NCI-H146 treated with DMSO at 0.1 percent for 48 hours (cell line): ENCODE results near the gene TMEM218.

Experiments
- DNase-seq: peaks from one replicate; lab custom pipeline; 2025; ENCODE audit not compliant: unreplicated experiment; lab: John Stamatoyannopoulos, UW

Gene TMEM218

DNA sequence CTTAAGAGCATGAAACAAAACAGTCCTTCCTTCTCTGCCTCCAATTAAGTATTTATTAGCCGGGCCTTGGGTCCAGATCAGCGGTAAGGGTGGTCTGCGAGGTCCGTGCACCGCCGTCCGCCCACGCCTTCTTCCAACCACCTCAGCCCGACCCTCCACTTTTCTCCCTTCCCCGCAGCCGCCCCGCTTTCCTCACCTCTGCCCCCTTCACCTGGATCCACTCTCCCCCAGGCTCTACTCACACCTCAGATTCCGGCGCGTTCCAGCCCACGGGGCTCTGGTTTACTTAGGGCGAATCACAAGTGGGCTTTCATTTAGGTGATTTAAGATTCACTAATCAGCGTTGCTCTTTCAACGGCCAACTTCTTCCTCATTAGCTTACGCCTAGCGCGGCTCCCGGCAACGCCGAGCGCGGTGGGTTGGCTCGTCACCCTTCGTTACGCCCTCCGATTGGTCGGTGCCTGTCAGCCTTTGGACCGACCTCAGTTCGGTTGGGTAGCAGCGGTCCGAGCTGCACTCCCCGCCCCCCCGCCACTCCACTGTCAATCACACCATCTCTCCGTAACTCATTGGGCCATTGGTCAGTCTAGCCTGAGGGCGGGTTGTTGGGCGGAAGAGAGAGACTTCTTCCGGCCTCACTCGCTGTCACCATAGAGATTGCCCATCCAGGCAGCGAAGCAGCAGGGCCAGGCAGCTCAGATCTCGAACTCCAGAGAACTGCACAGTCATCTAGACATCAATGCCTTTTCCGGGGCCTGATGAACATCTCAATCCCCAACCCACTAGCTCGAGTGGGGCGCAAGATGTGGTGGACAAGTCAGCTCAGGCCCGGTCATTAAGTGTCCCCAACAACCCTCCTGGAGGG, at the start of gene TMEM218:
TSS of gene TMEM218 (minus strand) at position 284 of the 865 bp plus-strand sequence. CDS start 9,385 bp downstream, outside the sequence.
- peak; percentile 92 for DNase-seq

GRCh38 chr11:125157953-125158680, 46.7 kb upstream of the TMEM218 start:
- no peak for DNase-seq

DNA sequence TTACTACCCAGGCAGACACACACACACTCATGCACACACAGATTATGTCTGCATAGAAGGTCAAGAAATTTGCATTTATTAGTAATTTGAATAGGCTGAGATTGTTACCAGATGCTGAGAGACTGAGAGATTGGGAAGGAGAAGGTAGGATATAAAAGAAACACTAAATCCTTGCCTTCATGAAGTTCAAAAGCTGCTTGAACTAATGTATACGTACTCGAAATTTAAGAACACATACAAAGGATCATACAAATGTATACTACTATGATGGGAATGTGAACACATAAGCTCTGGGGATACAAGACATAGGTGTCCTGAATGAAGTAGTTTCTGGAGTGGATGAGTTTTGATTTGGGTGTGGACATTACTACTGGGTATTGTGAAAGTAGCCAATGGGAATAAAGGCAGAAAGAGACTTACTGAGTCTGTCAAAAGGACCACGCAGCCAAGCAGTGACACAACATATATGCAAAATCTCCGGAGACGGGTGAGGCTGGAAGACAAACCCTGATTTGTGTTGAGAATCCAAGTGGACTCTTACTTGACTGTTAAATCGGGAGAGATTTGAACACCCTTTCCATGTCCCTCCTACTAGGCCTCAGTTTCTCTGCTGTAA, 45.8 kb upstream of the TMEM218 start:
- no peak for DNase-seq

DNA sequence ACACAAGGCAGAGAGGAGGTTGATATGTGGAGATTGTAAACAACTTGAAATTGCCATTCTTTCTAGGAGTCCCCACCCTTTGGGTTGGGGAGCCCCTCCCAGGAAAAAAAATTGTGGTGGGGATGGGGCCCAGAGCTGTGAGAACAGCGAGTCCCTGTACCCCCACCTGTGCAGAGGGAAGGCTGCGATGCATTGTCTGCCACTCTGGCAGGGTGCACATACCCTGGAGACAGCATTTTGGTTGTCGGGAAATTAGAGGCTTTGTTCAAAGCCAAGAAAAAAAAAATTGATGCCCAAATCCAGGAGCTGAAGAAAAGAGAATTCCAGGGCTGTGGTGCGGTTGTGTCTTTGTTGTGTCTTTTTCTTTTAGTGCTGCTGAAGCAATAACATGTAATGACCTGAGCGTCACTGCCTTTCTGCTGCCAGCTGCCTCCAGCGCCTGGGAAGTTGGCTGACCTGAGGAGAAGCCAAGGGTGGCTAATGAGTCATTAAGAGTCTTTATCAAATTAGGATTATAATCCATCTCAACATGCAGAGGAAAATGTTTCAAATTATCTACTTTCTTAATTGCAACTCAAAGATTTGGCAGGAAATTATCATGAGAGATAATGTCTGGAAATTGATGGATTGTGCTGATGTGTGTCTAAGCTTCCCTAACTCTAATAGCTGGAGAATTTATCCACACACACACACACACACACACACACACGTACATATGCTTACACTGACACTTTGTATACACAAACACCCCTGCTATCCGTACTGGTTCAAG, 45.1 kb upstream of the TMEM218 start:
- DNase-seq: no peak

- DNase-seq: no peak
Observed at GRCh38 chr11:125155767-125156166, 44.3 kb upstream of the TMEM218 start.

DNA sequence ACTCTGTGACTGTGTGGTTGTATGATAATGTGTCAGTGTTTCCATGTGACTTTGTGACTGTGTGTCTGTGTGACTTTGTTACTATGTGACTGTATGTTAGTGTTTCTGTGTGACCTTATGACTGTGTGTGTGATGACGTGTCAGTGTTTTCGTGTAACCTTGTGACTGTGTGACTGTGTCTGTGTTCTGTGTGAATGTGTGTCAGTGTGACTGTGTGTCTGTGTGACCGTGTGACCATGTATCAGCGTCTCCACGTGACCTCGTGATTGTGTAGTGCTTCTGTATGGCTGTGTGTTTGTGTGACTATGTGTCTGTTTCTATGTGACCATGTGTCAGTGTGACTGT, 43.6 kb upstream of the TMEM218 start:
- no peak for DNase-seq

DNA sequence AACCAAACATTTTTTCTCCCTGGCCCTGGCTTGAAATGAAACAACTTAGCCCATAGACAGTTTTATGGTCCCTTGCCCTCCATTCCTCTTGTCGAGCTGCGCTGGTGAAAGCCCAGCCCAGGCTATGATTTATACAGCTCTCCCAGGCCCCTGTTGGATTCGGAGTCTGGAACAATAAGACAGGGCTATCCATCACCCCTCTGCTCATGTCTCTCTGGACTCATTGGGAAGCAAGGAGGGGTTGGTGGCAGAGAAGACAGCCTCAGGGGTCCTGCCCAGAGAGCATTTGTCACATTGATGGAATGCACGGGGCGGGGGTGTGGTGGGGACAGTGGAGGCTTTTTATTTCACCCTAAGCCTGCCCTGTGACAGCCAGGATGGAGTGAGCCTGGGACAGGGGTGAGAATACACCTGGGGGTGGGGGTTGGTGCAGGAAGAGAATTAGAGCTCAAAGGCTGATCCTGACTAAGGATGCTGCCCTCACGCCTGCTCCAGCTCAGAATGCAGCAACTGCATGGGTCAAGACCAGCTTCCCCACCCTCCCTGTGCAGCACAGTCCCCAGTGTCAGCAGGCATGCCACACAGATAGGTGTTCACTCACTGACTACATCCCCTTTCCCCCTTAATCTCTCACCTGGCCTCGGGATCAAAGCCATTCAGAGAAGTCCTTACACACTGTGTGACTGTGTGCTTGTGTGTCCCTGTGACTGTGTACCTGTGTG, 43.1 kb upstream of the TMEM218 start:
- DNase-seq: no peak

DNA sequence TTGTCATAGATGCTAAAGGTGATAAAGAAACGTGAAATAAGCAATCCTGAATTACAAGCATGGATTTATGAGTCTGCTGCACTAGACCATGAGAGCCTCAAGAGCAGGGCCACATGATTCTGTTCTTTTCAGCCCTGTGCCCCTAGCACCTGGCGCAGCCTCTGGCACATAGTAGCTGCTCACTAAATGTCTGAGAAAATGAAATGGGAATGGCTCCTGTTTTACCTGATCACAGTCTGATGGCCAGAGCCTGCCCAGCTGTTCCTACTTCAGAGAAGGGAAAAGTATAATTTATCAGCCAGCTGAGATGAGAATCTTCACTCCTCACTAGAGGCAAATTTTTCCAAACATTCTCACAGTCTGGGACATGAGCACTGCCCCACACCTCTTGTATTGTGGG, 42.4 kb upstream of the TMEM218 start:
- no peak for DNase-seq

GRCh38 chr11:125148743-125149142, 37.3 kb upstream of the TMEM218 start:
- no peak for DNase-seq

DNA sequence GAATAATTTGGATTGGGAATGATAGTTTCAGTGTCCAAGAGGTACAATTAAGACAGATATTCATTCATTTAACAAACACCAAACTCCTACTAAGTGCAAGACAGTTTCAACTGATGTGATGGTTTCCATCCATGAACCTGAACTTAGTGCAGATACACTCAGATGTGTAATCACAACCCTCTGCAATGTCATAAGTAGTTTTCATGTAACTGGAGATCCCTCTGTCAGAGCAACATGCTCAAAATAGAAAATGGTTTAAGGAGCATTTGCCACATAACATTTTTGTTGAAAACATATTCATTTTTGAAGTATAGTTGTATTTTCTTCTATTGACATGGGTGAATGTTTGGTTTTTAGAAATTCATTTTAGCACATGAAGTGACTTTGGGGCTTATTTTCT, 36.6 kb upstream of the TMEM218 start:
- no peak for DNase-seq

DNA sequence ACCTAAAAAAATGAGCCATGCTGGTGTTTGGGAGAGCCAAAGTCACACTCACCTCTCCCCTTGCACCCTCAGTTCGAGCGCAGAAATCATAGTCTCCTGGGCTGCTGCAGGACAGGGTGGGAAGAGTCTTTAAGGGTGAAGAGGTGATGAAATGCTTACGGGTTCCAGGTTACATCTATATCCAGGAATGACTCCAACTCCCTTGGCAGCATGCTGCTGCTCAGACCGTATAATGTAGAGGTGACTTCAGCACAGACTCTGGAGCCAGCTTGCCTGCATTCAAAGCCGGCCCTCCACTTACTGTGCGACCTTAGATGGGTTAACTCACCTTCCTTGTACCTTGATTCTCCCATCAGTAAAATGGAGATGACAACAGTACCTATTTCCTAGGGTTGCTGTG, 35.9 kb upstream of the TMEM218 start:
- no peak for DNase-seq

DNA sequence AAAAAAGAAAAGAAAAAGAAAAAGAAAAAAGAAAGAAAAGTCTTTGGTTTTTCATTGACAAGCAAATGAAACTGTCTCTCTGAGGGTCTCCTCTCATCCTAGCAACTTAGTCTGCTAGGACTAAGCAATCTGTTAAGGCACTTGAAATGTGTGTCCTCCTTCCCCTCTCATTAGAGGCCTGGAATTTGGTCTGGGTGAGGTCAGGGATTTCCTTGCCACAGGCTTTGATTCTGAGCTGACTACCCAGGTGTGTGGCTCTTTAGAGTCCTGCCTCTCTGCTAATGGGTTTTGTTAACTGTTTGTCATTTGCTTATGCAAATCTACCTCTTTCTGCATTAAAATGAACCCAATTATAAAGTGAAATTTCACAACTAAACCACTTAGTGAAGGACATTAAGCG, 34.8 kb upstream of the TMEM218 start:
- no peak for DNase-seq

GRCh38 chr11:125141686-125142535, 30.5 kb upstream of the TMEM218 start:
- no peak for DNase-seq

DNA sequence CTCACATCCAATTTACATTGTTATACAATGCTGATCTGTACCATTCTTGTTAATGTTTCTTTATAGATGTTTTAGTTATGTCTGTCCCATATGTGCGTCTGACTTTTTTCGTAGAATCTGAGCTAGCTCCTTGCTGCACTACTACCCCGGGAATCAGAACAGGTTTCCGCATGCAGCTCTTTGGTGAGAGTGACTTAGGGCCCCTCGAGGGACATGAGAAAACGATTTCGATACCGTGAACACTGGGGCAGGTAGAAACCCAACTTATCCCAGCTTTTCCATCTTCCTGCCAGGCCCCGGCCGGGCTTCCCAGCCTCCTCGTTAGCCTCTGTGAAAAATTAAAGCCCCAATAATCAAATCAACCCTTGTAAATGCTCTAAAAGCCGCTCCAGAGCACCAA, 29.8 kb upstream of the TMEM218 start:
- DNase-seq: no peak

GRCh38 chr11:125140233-125140632, 28.8 kb upstream of the TMEM218 start:
- no peak for DNase-seq

DNA sequence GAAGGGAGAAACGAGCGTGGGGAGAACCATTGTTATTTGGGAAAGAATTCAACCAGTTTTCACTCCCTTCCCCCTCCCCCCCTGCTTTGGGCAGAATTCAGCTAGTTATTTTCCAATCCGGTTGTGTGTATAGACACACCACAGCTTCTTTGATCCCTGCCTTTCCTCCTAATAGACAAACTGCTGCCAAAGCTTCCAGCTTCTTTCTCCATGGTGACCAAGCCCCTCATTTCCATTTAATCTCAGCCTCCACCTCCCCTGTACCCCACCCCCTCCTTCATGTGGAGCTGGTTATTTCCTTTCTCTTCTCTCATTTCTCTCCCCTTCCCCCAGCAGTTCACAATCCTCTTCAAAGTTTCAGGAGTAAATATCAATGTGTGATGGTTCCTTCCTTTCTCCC, 28.4 kb upstream of the TMEM218 start:
- no peak for DNase-seq

- DNase-seq: no peak
Observed at GRCh38 chr11:125138966-125139365, 27.5 kb upstream of the TMEM218 start.

- DNase-seq: no peak
Observed at GRCh38 chr11:125136001-125136400, 24.6 kb upstream of the TMEM218 start.

DNA sequence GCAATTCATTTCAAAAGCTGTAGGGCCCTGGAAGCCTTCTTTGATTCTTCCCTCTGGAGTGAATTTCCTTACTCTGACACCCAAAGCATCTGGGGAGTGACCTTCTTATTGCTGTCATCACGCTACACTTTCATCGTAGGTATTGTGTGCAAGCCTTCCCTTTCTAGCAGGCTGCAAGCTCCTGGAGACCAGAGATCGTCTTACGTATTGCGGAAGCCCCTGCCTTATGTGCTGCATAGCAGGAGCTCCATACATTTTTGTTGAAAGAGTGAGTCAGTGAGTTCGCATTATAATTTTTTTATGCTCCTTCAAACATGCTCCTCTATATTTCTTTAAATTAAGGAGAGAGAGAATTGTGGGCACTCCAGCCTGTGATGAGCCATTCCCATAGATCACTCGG, 21.2 kb upstream of the TMEM218 start:
- no peak for DNase-seq

DNA sequence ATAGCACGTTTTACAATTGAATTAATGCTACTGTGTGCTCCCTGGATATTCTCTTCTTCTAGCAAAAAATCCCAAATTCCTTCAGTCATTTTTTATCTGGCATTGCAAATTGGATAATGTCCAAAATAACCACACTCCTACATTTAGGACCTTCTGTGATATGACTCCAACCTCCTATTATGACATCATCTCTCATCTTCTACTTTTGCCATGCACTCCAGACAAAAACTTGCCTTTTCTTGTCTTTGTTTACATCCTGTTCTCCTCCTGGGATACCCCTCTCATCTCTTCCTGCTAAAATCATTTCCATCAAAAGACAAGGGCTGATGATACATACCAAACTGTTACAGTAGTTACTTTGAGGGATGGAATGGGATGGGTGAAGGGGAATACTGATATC, 20.6 kb upstream of the TMEM218 start:
- no peak for DNase-seq
